T-helper 2 cell treated with Interferon-gamma antibody and Interleukin-4, amounts not matched to agents 5 μg/mL and 100 μg/mL, for 36 hours (primary cell): ENCODE measurements around the gene DAPK1.
A peak's percentile ranks its signal among the peaks of the same experiment; 100 is the strongest.

Experiments
- DNase-seq: peaks from one replicate; pipeline ENCODE4 v3.0.0; 2021; ENCODE audit warnings: low spot score
- H3K27ac Mint-ChIP-seq: one replicate; pipeline ENCODE4 v1.8.0; 2021; ENCODE audit warnings: mild to moderate bottlenecking, mixed read lengths
- H3K27me3 Mint-ChIP-seq: one replicate; pipeline ENCODE4 v1.8.0; 2021; ENCODE audit warnings: low read depth, mixed read lengths
- H3K36me3 Mint-ChIP-seq: one replicate; pipeline ENCODE4 v1.8.0; 2021; ENCODE audit warnings: low read depth, mixed read lengths
- H3K4me1 Mint-ChIP-seq: one replicate; pipeline ENCODE4 v1.8.0; 2021; ENCODE audit warnings: low read depth, mixed read lengths
- H3K4me3 Mint-ChIP-seq: one replicate; pipeline ENCODE4 v1.8.0; 2022; ENCODE audit warnings: mild to moderate bottlenecking, moderate library complexity, mixed read lengths
- H3K9me3 Mint-ChIP-seq: one replicate; pipeline ENCODE4 v1.8.0; 2021; ENCODE audit warnings: mixed read lengths

Gene DAPK1

DNA sequence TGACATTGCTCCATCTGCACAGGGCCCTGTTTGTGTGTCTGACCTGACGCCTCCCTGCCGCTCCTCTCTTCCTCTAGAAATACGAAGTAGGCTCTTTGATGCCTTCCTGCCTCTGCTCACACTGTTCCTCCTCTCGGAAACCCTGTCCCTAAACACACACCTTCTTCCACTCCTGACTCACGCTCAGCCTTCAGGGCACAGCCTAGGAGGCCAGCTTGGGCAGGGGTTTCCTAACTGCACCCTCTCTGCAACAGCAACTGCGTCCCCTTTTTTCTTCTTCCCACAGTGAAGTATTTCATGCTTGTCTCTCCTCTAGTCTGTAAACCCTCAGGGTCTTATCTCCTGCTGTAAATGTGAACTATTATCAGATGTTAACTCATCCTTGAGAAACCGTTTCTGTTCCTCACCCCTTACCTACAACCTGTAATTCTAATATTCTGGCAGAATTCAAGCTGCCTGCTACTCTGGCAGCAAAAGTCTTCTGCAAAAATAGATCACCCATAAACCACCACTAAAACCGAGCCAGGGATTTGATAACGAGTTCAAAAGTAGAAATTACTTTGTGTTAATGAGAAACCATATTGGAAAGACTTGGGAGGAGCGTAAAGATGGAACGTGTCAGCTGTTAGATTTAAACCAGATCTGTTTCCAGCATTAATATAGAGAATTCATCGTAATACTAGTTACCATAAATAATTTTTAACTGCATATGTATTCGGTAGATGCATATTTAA lies 100.2 kb downstream of the DAPK1 start:
- Mint-ChIP-seq H3K27me3 (no peaks in the 10 kb centered on the region), H3K36me3 (no peaks in the 10 kb centered on the region), H3K27ac (no peak overlapping the region), H3K4me1 (no peaks in the 10 kb centered on the region), H3K4me3 (no peak overlapping the region), H3K9me3 (no peaks in the 10 kb centered on the region)
- no peak for DNase-seq

DNA sequence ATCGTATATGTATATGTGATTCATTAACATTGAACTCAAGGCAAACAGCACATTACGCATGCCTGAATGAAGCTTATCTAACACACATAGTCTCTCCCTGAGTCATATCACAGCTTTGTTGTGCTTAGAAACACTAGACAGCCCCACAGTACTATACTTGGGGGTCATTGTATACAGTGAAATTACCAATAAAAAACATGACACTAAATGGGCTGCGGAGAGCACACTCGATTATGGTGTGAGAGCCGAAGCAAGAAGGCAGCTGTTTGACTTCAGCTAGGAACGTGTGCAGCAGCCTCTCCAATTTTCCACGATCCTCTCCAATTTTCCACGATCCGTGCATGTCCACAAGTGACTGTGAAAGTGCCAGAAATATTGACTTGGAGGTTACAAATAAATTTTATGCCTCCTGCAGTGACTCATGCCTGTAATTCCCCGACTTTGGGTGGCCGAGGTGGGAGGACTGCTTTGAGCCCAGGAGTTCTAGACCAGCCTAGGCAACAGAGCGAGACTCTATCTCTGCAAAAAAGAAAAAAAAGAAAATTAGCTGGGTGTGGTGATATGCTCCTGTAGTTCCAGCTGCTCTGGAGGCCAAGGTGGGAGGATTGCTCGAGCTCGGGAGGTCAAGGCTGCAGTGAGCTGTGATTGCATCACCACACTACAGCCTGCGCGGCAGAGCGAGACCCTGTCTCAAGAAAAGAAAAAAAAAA lies 102.4 kb downstream of the DAPK1 start:
- no peaks in the 10 kb centered on the region for H3K9me3 Mint-ChIP-seq
- H3K4me1 Mint-ChIP-seq: peaks cover 2% of the 10 kb centered on the region
- no peaks in the 10 kb centered on the region for H3K36me3 Mint-ChIP-seq
- DNase-seq: no peak
- no peak overlapping the region for H3K27ac Mint-ChIP-seq
- H3K27me3 Mint-ChIP-seq: peaks cover 7% of the 10 kb centered on the region
- H3K4me3 Mint-ChIP-seq: no peak overlapping the region

DNA sequence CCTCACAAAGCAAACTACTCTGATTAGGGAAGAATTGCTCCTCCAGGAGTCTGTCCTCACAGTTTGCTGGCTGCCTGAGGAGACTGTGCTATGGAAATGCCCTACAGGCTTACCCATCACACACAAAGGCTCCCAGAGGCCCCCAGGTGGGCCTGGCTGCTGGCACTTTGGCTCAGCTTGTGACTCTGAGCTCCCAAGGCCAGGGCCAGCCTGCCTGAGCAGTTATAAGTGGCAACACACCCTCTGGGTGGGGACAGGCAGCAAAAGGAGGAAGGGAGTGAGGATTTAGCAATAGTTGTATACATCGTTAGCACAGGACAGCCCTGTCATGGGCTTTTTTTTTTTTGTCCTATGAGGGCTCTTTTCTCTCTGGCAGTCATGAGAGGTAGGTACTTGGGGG lies 103.5 kb downstream of the DAPK1 start:
- H3K27ac Mint-ChIP-seq: no peak overlapping the region
- H3K36me3 Mint-ChIP-seq: no peaks in the 10 kb centered on the region
- H3K9me3 Mint-ChIP-seq: no peaks in the 10 kb centered on the region
- H3K4me1 Mint-ChIP-seq: peaks cover 6% of the 10 kb centered on the region
- no peak overlapping the region for H3K4me3 Mint-ChIP-seq
- H3K27me3 Mint-ChIP-seq: peaks cover 13% of the 10 kb centered on the region
- no peak for DNase-seq

DNA sequence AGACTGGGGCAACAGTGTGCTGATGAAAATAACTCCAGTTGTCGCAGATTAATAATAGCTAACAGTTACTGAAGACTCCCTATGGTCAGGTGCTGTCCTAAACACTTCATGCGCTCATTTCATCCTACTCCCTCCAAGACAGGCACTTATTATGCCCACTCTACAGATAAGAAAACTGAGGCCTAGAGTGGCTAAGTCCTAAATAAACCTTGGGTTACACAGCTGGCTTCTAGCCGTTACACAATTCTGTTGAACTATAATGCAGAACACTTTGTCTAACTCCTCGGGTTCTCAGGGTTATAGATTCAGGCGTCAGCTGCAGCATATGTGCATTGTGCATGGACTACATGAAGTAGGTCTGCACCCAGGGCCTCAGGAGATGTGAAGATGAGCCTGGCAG lies 103.9 kb downstream of the DAPK1 start:
- H3K9me3 Mint-ChIP-seq: no peaks in the 10 kb centered on the region
- no peak overlapping the region for H3K4me3 Mint-ChIP-seq
- no peak overlapping the region for H3K27ac Mint-ChIP-seq
- H3K4me1 Mint-ChIP-seq: peaks cover 6% of the 10 kb centered on the region
- DNase-seq: no peak
- H3K36me3 Mint-ChIP-seq: no peaks in the 10 kb centered on the region
- peaks cover 13% of the 10 kb centered on the region for H3K27me3 Mint-ChIP-seq

DNA sequence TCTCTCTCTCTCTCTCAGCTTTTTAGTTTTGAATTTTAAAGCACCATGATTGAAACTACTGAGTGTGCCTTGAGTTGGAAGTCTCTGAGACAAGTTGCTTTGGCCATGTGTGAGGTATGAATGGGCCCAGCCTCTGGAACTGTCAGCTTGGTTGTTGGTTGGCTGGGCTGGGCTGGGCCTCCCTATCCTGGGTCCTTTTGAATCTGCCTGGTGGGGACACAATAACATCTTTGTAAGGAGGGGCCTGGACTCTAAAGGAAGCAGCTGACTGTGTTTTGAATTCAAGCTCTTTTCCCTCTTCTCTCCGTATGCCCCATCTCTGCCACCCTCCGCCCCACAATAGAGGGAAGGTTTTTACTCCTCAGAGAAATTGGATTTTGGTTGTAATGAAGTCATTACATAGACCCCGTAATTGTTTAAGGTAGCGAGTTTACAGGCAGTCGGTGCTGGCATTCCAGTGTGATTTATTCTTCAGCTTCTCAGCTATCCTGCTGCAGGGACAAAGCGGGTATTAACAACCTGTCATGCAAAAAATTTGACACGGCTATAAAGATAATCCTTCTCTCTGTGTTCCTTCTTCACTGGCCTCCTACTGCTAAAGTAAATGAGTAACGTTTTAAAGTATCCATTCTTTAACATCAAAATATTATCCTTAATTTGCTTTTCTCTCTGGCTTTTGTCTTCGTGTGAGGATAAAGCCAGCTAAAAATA lies 105.4 kb downstream of the DAPK1 start:
- Mint-ChIP-seq H3K4me1 (peaks cover 6% of the 10 kb centered on the region), H3K27me3 (peaks cover 15% of the 10 kb centered on the region), H3K36me3 (no peaks in the 10 kb centered on the region)

DNA sequence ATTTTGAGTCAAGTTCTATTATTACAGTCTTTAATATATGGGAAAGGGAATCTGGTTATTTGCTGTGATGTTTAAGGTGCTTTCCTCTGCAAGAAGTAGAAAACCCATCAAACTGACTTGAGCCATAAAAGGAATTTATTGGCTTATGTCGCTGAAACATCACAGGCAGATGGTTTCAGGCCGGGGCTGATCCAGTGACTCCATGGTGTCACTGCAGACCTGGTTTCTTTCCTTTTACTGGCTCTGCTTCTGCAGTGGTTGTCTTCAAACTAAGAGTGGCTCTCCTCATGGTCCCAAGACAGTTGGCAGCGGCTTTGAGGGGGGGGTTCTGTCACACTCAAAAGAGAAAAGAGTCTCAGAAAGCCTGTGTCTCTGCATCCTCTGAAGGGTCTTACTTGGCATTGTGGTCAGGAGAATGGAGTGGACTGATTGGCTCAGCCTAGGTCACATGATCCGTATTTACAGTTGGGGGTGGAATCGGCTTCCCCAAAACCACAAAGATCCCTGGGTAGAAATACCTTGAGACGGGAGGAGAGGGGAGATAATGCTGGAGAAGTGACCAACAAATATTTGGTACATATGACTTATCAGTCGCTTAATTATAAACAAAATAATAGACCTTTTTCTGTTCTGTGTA lies 106.3 kb downstream of the DAPK1 start:
- H3K4me3 Mint-ChIP-seq: no peak overlapping the region
- peaks cover 6% of the 10 kb centered on the region for H3K9me3 Mint-ChIP-seq
- DNase-seq: no peak
- H3K27me3 Mint-ChIP-seq: peaks cover 15% of the 10 kb centered on the region
- peaks cover 6% of the 10 kb centered on the region for H3K4me1 Mint-ChIP-seq
- H3K27ac Mint-ChIP-seq: no peak overlapping the region
- H3K36me3 Mint-ChIP-seq: no peaks in the 10 kb centered on the region

More for the DNA sequence above, 105.4 kb downstream of the DAPK1 start:
- no peak overlapping the region for H3K4me3 Mint-ChIP-seq
- peaks cover 6% of the 10 kb centered on the region for H3K9me3 Mint-ChIP-seq
- no peak for DNase-seq
- H3K27ac Mint-ChIP-seq: no peak overlapping the region

DNA sequence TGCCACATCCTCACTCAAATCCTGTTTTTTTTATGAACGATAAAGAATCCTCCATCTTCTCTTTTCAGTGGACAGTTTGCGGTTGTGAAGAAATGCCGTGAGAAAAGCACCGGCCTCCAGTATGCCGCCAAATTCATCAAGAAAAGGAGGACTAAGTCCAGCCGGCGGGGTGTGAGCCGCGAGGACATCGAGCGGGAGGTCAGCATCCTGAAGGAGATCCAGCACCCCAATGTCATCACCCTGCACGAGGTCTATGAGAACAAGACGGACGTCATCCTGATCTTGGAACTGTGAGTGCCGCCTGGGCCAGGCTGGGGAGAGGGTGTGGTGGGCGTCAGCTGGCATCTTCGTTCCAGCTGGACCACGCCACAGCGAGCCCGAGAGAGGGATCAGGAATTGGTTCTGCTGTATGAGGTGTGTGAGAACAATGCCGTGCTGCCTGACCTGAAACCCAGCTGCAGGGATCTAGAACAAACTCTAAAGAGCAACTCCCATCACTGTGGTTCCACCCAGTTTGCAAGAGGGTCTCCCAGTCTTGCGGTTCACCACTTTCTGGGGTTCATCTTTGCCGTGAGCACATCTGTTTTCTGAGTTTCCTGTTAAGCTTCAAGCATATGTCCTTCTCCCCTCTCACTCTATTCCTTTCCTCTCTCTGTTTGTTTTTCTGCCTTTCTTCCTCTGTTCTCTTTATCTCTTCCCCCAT lies 107.4 kb downstream of the DAPK1 start:
- Mint-ChIP-seq H3K4me3 (no peak overlapping the region), H3K36me3 (no peaks in the 10 kb centered on the region), H3K9me3 (peaks cover 6% of the 10 kb centered on the region), H3K4me1 (peaks cover 6% of the 10 kb centered on the region), H3K27ac (peak overlapping the region; percentile 14), H3K27me3 (peaks cover 15% of the 10 kb centered on the region)
- DNase-seq: no peak

DNA sequence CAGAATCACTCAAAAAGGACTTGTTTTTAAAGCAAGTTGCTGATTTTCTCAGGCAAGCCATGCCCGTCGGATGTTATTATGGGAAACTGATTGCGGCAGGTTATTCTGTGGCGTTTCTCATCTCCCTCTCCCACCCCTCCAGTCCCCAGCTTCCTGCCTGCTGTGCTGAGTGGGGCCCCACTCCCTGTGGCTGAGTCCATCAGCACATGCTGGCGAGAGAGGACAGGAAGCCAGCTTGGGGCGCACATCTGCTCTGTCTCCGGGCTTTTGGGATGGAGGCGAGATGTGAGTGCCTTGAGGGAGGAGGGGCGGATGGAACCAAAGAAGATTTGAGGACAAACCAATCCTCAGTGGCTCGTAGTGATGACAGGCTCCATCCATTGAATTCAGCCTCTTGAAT lies 108.0 kb downstream of the DAPK1 start:
- Mint-ChIP-seq H3K4me1 (peaks cover 6% of the 10 kb centered on the region), H3K4me3 (no peak overlapping the region), H3K27ac (peak overlapping the region; percentile 14), H3K36me3 (no peaks in the 10 kb centered on the region), H3K27me3 (peaks cover 15% of the 10 kb centered on the region), H3K9me3 (peaks cover 6% of the 10 kb centered on the region)
- DNase-seq: no peak

DNA sequence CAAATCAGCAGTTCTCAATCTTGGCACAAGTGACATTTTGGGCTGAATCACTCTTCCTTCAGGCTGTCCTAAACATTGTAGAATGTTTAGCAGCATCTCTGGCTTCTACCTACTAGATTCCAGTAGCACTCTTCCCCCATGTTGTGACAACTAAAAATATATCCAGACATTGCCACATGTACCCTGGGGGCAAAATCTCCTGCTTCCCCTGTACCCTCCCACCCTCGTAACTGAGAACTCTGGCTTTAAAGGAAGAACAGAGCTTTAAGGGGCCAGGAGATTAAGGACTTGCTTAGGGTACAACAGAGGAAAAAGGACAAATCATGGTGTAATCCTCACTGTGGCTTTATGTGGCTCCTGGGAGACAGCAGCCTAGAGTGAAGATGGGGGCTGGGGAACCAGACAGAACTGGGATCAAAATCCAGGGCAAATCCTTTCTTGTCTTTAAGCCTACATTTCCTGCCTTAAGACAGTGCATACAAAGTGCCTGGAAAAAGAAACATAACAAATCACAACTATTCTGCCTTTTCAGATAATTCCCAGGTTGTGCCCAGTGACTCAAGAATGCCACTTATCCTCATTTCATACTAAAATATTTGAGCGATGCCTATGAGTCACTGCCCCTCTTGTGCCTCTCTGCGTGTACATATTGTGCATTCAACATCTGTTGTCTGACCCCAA lies 109.3 kb downstream of the DAPK1 start:
- no peak overlapping the region for H3K27ac Mint-ChIP-seq
- no peaks in the 10 kb centered on the region for H3K36me3 Mint-ChIP-seq
- H3K4me3 Mint-ChIP-seq: no peak overlapping the region
- peaks cover 6% of the 10 kb centered on the region for H3K9me3 Mint-ChIP-seq
- H3K4me1 Mint-ChIP-seq: peaks cover 6% of the 10 kb centered on the region
- H3K27me3 Mint-ChIP-seq: peaks cover 15% of the 10 kb centered on the region
- no peak for DNase-seq

DNA sequence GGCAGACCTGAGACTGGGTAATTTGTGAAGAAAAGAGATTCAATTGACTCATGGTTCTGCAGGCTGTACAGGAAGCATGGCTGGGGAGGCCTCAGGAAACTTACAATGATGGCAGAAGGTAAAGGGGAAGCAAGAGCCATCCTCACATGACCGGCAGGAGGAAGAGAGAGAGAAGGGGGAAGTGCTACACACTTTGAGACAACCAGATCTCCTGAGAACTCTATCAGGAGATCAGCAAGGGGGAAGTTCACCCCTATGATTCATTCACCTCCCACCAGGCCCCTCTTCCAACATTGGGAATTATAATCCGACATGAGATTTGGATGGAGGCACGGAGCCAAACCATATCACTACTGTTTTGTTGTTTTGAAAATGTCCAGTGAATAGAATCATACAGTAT lies 110.2 kb downstream of the DAPK1 start:
- H3K4me3 Mint-ChIP-seq: no peak overlapping the region
- no peak for DNase-seq
- H3K9me3 Mint-ChIP-seq: peaks cover 6% of the 10 kb centered on the region
- H3K27ac Mint-ChIP-seq: no peak overlapping the region
- H3K27me3 Mint-ChIP-seq: peaks cover 15% of the 10 kb centered on the region
- peaks cover 6% of the 10 kb centered on the region for H3K4me1 Mint-ChIP-seq
- no peaks in the 10 kb centered on the region for H3K36me3 Mint-ChIP-seq

DNA sequence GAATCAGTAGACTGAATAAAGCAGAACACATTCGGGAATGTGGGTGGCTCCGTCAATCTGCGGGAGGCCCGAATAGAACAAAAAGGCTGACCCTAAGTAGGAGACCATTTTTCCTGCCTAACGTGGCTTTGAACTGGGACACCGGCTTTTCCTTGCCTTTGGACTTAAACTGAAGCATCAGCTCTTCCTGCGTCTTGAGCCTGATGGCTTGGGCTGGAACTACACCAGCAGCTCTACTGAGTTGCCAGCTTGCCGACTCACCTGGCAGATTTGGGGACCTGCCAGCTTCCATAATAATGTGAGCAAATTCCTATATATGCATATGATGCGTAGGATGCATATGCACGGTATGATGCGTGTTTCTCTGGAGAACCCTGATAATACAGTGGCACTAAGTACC lies 111.3 kb downstream of the DAPK1 start:
- Mint-ChIP-seq H3K36me3 (no peaks in the 10 kb centered on the region), H3K4me1 (peaks cover 7% of the 10 kb centered on the region)
- DNase-seq: no peak

DNA sequence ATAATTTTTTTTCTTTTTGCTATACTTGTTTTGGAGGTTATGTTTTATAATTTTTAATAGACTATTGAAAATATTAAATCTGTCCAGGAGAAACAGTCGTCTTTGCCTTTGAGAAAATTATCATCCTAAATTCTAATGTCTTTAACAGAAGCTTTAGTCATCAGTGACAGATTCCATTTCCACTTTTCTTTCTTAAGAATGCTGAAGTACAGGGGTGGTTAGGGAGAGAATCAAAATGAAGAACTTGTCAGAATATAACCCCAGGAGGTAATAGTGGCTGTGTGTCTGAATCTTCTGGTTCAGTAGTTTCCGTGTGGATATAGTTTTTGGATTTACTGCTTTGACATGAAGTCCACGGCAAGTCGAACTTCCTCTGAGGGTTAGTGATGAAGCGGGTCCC lies 111.8 kb downstream of the DAPK1 start:
- no peak overlapping the region for H3K27ac Mint-ChIP-seq

More for the DNA sequence above, 111.3 kb downstream of the DAPK1 start:
- H3K27ac Mint-ChIP-seq: no peak overlapping the region
- H3K27me3 Mint-ChIP-seq: peaks cover 14% of the 10 kb centered on the region
- H3K9me3 Mint-ChIP-seq: peaks cover 6% of the 10 kb centered on the region
- H3K4me3 Mint-ChIP-seq: no peak overlapping the region

More for the DNA sequence above, 111.8 kb downstream of the DAPK1 start:
- H3K27me3 Mint-ChIP-seq: peaks cover 12% of the 10 kb centered on the region
- DNase-seq: no peak
- no peak overlapping the region for H3K4me3 Mint-ChIP-seq
- no peaks in the 10 kb centered on the region for H3K36me3 Mint-ChIP-seq
- peaks cover 6% of the 10 kb centered on the region for H3K9me3 Mint-ChIP-seq
- H3K4me1 Mint-ChIP-seq: peaks cover 11% of the 10 kb centered on the region
